CD4-positive, alpha-beta T cell treated with Interleukin-17A for 1 hour (primary cell): Measurements from ENCODE around the gene ASPG.

Experiments used
- DNase-seq: peaks from one replicate; pipeline ENCODE4 v3.0.0-alpha.2; 2020

ASPG gene

GRCh38 chr14:104118006-104118844, 32.7 kb downstream of the ASPG start:
- no peak for DNase-seq

DNA sequence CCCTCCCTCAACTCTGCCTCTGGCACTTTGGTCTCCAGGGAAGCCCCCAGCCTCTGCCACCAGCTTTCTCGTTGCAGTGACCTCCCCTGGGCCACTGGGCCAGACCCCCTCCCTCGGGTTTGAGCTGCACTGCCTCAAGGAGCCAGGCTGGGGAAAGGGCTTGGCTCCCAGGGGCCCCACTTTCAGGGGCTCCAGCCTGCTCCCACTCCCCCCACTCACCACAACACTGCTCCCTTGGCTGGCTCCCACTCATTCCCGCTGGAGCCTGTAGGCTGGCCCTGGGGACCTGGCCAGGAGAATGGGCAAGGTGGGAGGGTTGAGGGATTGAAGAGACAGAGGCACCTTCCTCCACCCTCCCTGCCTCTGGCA, 33.6 kb downstream of the ASPG start:
- no peak for DNase-seq

DNA sequence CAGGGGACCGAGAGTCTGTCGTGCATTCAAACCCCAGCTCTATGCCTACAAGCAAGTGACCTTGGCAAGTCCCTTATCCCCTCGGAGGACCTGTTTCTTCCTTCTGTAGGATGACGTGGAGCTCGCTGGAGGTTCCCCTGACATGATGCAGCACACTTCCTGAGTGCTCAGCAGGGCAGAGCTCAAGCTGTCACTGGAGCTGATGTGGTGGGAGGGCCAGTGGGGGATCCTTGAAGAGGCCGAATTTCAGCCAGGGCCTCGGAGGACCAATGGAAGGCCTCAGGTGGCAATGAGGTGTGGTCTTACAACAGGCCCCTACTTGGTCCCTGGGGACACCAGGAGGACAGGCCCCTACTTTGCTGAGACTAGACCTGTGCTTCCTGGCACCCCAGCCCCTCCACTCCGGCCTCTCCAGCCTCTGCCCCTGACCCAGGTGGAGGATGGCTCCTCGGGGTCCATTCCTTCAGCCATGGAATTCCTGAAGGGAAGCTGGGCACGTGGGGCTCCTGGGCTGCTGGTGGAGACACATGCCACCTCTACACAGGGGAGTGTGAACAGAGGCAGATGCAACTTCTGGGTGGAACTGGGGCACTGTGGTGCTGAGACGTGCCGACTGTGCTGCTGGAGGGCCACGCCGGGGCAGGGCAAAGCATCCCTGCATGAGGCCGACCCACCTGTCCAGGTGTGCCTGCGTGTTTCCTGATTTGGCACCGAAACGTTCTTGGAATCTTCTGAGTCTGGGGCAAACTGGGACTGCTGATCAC, 34.2 kb downstream of the ASPG start:
- DNase-seq = no peak

DNA sequence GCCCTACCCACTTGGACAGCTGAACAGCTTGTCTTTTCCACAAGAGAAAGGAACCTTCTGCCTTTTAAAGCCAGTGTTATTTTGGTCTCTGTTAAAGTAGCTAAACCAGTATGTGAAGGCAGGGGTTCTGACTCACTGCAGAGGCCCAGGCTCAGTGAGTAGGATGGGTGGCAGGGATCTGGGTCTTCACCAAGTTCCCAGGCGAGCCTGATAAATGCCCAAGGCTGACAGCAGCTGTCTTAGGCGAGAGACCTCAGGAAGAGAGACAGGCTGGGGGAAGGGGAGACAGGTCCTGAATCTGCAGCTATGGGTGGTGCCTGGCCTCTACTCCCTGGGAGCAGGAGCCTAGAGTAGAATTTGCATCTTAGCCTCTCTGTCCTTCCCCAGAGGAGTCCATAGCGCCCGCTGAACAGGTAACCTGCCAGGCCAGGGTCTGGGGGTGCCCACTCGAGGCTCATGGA, 34.8 kb downstream of the ASPG start:
- no peak for DNase-seq

DNA sequence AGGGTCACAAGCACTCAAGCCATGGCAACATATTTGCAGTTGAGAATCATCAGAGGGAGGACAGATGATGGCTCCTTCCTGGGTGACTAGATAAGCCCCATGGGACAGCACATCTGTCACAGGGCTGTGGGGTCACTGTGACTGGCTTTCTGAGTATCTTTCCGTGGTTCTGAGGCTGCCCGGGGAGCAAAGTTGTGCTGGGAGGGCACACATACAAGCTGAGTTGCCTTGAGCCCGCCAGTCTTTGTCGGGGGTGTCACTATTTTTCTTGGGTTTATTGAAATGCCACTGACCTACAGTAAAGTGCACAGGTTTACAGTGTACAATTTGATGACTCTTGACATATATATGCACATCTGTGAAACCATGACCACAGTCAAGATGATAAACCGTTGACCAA, 35.6 kb downstream of the ASPG start:
- DNase-seq = no peak

DNA sequence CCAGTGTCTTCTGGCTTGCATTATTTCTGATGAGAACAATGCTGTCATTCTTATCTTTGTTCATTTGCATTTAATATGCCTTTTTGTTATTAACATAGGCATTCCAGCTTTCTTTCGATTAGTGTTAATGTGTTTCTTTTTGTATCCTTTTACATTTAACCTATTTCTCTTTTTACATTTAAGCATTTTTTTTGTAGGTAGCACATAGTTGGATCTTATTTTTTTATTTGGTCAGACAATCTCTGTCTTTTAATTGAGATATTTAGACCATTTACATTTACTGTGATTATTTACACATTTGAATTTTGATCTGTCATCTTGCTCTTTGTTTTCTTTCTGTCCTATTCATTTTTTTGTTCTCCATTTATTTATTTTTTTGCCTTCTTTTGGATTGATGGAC, 38.4 kb downstream of the ASPG start:
- no peak for DNase-seq

GRCh38 chr14:104125011-104125410, 39.5 kb downstream of the ASPG start:
- DNase-seq = no peak

GRCh38 chr14:104126753-104127152, 41.3 kb downstream of the ASPG start:
- DNase-seq = no peak

GRCh38 chr14:104128981-104129380, 43.5 kb downstream of the ASPG start:
- no peak for DNase-seq

DNA sequence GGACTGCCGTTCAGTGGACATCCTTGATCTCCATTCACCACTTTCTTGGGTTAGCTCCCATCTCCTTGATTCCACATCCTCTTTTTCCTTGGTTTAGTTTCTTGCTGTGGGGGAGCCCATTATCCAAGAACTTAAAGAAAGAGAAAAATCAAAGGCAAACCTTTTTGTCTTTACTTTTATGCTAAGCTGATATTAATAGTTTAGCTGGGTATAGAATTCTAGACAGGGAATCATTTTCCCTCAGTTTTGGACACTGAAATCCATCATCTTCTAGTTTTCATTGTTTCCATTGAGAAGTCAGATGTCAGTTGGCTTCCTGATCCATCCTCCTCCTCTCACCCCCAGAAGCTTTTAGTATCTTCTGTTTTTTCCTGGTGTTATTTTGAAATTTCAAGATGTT, 44.1 kb downstream of the ASPG start:
- no peak for DNase-seq

DNA sequence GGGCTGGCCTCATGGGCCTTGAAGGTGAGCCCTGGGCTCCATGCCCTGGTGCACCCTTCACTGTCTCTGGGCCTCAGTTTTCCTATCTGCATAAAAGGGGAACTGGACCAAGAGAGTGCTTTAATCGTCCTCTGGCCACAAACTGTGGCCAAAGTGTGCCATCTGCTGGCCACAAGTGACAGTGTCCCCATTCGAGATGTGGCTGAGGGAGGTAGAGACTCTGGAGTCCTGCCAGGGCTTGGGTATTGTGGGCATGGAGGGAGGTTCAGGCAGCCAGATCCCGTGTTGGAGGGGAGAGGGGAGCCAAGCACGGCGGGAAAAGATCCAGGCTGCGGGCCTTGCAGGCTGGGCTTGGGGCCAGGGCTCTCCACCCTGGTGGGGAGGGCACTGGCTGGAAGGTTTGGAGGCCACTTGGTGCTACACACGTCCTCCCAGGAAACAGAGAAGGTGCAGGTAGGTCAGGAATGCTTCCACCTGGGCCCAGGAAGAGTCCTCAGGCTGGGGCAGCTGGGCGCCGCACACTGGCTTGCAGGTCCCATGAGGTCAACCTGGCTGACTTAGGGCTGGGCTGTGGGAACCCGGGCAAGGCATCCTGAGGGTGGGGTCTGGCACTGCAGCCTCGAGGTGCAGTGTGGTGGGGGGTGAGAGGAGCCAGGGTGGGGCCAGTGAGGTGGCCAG, 45.6 kb downstream of the ASPG start:
- DNase-seq = peak; percentile 15

DNA sequence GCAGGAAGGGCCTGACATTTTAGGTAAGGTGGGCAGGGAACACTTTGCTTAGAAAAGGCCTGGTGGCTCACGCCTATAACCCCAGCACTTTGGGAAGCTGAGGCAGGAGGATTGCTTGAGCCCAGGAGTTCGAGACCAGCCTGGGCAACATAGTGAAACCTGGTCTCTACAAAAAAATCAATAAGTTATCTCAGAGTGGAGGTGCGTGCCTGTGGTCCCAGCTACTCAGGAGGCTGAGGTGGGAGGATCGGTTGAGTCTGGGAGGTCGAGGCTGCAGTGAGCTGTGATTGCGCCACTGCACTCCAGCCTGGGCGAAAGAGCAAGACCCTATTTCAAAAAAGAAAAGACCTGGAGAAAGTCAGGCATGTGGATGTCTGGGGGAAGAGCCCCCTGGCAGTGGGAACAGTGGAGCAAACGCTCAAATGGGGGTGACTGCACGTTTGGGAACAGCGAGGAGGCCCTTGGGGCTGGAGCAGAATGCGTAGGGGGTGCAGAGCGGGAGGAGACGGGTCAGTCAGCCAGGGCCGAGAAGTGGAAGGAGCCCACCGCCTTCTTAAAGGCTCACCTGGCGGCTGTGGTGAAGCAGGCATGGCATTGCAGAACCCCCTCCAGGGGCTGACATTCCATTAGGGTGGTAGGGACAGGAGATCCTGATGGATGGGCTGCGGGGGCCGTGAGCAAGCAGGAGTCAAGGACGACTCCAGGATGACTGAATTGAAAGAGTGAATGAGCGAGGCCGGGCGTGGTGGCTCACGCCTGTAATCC, 46.6 kb downstream of the ASPG start:
- no peak for DNase-seq

GRCh38 chr14:104132981-104133380, 47.5 kb downstream of the ASPG start:
- DNase-seq = no peak

- no peak for DNase-seq
Observed at GRCh38 chr14:104133496-104133895, 48.0 kb downstream of the ASPG start.

DNA sequence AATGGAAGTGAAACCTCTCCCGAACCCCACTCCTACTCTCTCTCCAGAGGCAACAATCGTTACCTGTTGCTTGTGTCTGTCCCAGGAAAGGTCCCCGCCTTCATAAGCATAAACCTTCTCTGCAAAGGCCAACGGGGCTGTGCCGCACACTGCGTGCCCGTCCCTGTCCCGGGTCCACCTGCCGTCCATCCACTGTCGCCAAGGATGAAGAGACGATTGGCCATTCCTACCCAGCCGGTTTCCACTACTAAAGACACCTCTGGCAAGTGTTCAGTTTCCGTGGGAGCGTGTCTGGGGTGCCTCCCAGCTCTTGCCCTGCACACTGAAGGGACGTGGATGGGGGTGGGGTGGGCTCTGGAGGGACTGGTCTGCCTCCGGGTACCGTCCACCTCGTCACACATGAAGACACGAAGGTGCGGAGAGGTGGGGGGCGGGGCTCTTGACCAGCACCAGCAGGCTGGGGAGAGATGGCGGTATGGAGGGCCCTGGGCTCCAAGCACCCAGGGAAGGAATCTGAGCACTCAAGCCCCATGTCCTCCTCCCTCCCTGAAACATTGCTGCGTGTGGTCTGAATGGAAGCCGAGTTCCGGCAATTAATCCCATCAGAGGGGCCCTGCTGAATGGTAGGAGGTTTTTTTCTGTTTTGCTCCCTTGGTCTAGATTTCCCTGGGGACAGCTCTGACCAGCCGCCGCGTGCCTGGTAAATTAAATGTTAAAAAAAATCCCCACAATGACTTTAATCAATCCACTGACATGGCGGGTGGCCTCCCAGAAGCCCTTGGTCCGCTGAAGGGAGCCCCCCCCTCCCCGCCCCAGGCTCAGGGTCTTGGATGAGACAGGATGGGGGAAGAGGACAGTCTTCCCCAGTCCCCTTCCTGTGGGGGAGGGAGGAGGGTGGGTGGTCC, 48.8 kb downstream of the ASPG start:
- DNase-seq = no peak

- DNase-seq = no peak
Observed at GRCh38 chr14:104135121-104135903, 49.8 kb downstream of the ASPG start.

DNA sequence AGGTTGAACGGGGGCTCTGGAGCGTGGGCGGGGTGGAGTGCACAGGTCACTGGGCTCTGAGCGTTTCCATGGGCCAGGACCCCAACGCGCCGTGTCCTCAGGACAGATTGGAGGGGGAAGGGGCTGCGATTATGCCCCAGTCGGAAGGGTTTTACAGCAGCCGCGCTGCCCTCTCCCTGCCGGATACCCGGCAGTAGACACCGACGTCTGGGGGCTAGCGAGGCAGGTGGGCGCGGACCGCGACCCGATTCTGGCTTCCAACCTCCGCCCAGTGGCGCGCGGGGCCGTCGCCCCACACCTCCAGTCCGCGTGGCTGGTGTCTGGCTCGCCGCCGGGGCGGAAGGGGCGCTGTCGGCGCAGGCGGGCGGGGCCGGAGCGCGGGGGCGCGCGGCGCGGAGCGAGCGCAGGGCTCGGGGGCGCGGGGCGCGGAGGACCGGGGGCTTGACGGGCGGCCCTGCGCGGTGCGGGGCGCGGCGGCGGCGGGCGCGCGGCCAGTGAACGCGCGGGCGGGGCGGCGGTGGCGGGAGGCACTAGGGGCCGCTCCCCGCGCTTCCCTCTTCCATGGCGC, 50.5 kb downstream of the ASPG start:
- DNase-seq = no peak

GRCh38 chr14:104136472-104137296, 51.2 kb downstream of the ASPG start:
- no peak for DNase-seq

GRCh38 chr14:104137297-104138097, 52.0 kb downstream of the ASPG start:
- DNase-seq = peak; percentile 40
